Psoas muscle (tissue), 8 donors: ENCODE data around the gene CD47. TPM values are rescaled to one million over a fixed set of nuclear protein-coding genes. Genes with fewer than 3 reads are reported as not detected.

ENCODE experiments used
- ATAC-seq, 4 donors: fragments of 200-7000 bp; cut with Tn5 transposase; one replicate each; pipeline ENCODE4 v1.9.1; 2020; ENCODE audit warnings: moderate library complexity in 3 of 4, mild to moderate bottlenecking in 2 of 4
- DNase-seq, 2 donors: peaks; one replicate each; pipeline ENCODE4 v3.0.0-alpha.2; 2020
- H3K27ac ChIP-seq: fragments of 200-600 bp; one replicate; pipeline ENCODE4 v1.8.0; 2022
- H3K27me3 ChIP-seq, 3 donors: fragments of 200-600 bp in 1 of 3; one replicate each; pipeline versions ENCODE4 v1.6.1 to v1.8.0; 2013 to 2022; ENCODE audit warnings: low read length in 2 of 3, mild to moderate bottlenecking in 2 of 3, moderate library complexity in 1 of 3; ENCODE audit not compliant: insufficient read depth in 3 of 3
- H3K36me3 ChIP-seq, 2 donors: fragments of 200-600 bp in 1 of 2; one replicate each; pipeline versions ENCODE4 v1.6.1 to v1.8.0; 2013 to 2022; ENCODE audit warnings: low read depth in 1 of 2, mild to moderate bottlenecking in 1 of 2, moderate library complexity in 1 of 2; ENCODE audit not compliant: insufficient read depth in 1 of 2
- H3K4me1 ChIP-seq: fragments of 200-600 bp; one replicate; pipeline ENCODE4 v1.8.0; 2022
- H3K4me3 ChIP-seq: fragments of 200-600 bp; one replicate; pipeline ENCODE4 v1.8.0; 2022; ENCODE audit warnings: mild to moderate bottlenecking
- H3K9me3 ChIP-seq: fragments of 200-600 bp; one replicate; pipeline ENCODE4 v1.8.0; 2022
- CTCF ChIP-seq: fragments of 200-600 bp; IDR thresholded peaks from one replicate; pipeline ENCODE4 v1.8.0; 2022; ENCODE audit warnings: antibody characterized with exemption
- WGBS, 3 donors: extraction: QIAGEN DNeasy Blood & Tissue Kit; methylation state at CpG; one replicate each; pipeline versions ENCODE4 v1.1.6 to v1.1.7; 2013; 5-methylcytosine and 5-hydroxymethylcytosine counted together
- intact Hi-C, 2 donors: fragments of 100-400 bp; cut with DNase I; formaldehyde crosslinking; loops; one replicate each; pipeline versions ENCODE4 v1.11.0 to v1.14.2; 2022
- long read RNA-seq, 2 donors: library from polyadenylated mRNA; unstranded; transcript quantifications; one replicate each; pipeline ENCODE4 v2.0.0, GENCODE V29; 2021
- polyA plus RNA-seq, 3 donors: library from polyadenylated mRNA; stranded (reverse); fragments of 200-250 nt; gene quantifications; one replicate each; pipeline ENCODE4 v1.2.3, GENCODE V29; 2013
- total RNA-seq, 4 donors: library from RNA; stranded (reverse); fragmentation: NEBNext Ultra II Directional in 2 of 4; extraction: Animal tissue kit (Norgen Biotek cat#: 25700) in 2 of 4; gene quantifications; one replicate each; pipeline versions ENCODE4 v1.2.1 to v1.2.4, GENCODE V29; 2021 to 2023
- donor health status: healthy with polysubstance abuse.
- donor health status: DM: no; HTN: no; CAD: no; lungs with moderate emphysema.
- donor health status: Bipolar disorder and iron deficiency.
- donor health status: healthy.
- donor health status: DM: yes; HTN: yes; CAD: no.
- donor health status: DM: no; HTN: no; CAD: no.
- donor health status: DM: no; HTN: no; CAD: no.
- donor health status: DM: yes; HTN: yes; CAD: no.

The CD47 gene
- total RNA-seq (10 to 100 TPM; 12.9 to 26.5 (median 17.5) TPM), polyA plus RNA-seq (10 to 100 TPM; 12.2 to 53.1 (median 14.7) TPM)
- long read RNA-seq, donor 1, full-length matches to known transcripts = 7 of 9 reads
- long read RNA-seq, donor 1, partial matches to known transcripts = 1 of 9 reads
- long read RNA-seq, donor 1, other reads (novel, unspliced or antisense) = 1 of 9 reads
- long read RNA-seq, donor 2, full-length matches to known transcripts = 28 of 33 reads
- long read RNA-seq, donor 2, partial matches to known transcripts = 1 of 33 reads
- long read RNA-seq, donor 2, other reads (novel, unspliced or antisense) = 4 of 33 reads

GRCh38 chr3:108090701-108091497 is at the start of gene CD47:
Gene CD47 (minus strand): TSS chr3:108091031. CDS start chr3:108090908, 123 bp downstream.
- Histone ChIP-seq H3K4me3 (peak within 1 kb of the TSS; percentile 91), H3K4me1 (peaks cover 7% of the 10 kb centered on the region), H3K27me3 (no peaks in the 10 kb centered on the region), H3K9me3 (no peaks in the 10 kb centered on the region), H3K36me3 (no peaks in the 10 kb centered on the region), H3K27ac (peak within 1 kb of the TSS; percentile 82)
- DNase-seq = peak; percentile 96 to 97
- WGBS, 3 donors = 0 to 1% (median 0%) methylated on average over 30 to 106 of the region's 106 CpGs
- no peak for TF ChIP-seq CTCF
- intact Hi-C loops = loop anchor here (2.0 to 10.0 kb wide), 4 partner anchors 132 to 386 kb away; partner anchors contain the start of gene IFT57 (in 2 of the 2)
- peak; percentile 95 to 97 (median 96) for ATAC-seq

DNA sequence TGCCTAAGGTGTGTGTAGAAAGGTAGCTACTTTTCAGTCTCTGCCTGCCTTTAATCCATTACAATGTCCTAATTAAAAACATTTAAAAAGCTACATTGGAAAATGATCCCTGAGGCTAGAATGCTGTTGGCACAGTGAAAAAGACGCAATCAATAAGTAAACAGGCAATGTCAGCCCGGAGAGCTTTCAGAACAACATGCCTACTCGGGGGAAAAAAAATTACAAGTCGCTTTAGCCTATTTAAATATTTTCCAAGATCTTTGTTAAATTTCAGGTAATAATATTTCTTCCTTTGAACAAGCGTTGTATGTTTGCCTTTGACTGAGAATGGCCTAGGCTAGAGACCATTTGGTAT is 46.6 kb upstream of the CD47 start:
- no peaks in the 10 kb centered on the region for H3K27me3 ChIP-seq
- H3K27ac ChIP-seq = no peak overlapping the region
- no peak overlapping the region for H3K4me3 ChIP-seq
- H3K4me1 ChIP-seq = peaks cover 4% of the 10 kb centered on the region
- TF ChIP-seq CTCF = no peak
- no peaks in the 10 kb centered on the region for H3K9me3 ChIP-seq
- no peak for DNase-seq
- intact Hi-C loops = no loop called here
- no peak for ATAC-seq
- no peaks in the 10 kb centered on the region for H3K36me3 ChIP-seq
- WGBS, 3 donors = 91 to 92% (median 91%) methylated on average over 5 of the region's 5 CpGs

DNA sequence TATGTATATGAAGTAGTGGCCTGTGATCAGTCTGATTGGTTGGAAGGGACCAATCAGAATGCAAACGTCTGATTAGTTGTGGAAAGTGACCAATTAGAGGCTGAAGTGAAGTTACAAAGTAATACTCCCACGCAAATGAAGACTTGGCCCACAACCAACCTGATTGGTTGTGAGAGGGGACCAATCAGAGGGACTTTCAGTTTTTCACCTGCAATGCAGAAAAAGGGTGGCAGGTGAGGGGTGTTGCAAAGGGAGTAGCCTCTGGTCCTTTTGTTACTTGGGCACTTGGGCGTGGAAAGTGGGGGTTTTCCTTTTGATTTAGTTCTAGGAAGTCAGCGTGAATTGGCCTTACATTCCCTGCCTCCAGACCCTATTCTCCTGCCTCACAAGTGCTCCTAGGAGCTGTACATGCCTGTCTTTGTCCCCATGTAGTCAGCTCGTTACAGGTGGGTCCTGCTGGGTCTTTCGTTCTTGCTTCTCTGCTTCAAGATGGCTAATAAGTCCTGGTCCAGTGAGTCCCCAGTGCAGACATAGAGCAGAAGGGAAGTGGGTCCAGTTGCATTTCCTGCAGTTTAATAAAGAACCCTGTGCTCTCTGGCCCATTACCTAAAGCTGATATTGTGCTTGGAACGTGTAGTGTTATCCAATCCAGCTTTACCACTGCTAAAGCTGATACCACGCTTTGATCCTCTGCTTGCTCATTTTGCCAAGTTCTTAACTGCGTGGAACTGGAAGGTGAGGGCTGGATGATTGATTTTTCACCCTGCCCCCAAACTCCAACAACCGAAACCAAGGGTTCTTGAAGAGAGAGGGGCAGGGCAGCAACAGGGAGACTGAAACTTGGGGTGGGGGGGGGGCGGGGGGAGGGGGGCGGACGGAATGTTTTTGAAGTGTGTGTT is 46.0 kb upstream of the CD47 start:
- no peak overlapping the region for H3K27ac ChIP-seq
- no peaks in the 10 kb centered on the region for H3K36me3 ChIP-seq
- intact Hi-C loops = no loop called here
- no peak for ATAC-seq
- H3K4me1 ChIP-seq = peaks cover 8% of the 10 kb centered on the region
- H3K27me3 ChIP-seq = no peaks in the 10 kb centered on the region
- H3K4me3 ChIP-seq = no peak overlapping the region
- TF ChIP-seq CTCF = no peak
- H3K9me3 ChIP-seq = no peaks in the 10 kb centered on the region
- DNase-seq = no peak
- WGBS, 3 donors = 67 to 79% (median 70%) methylated on average over 12 to 13 of the region's 13 CpGs

- DNase-seq = no peak
- H3K4me3 ChIP-seq = no peak overlapping the region
- no peak overlapping the region for H3K27ac ChIP-seq
- no peaks in the 10 kb centered on the region for H3K27me3 ChIP-seq
- H3K36me3 ChIP-seq = no peaks in the 10 kb centered on the region
- H3K4me1 ChIP-seq = peaks cover 28% of the 10 kb centered on the region
- WGBS, 3 donors = 77 to 83% (median 81%) methylated on average over 1 of the region's 1 CpG
- intact Hi-C loops = loop anchor here in 1 of 2 donors (2.0 kb wide), 1 partner anchor 48 kb away; no protein-coding TSS in a partner anchor
- no peak for TF ChIP-seq CTCF
- H3K9me3 ChIP-seq = no peaks in the 10 kb centered on the region
- ATAC-seq = no peak
Observed at GRCh38 chr3:108134555-108134880, 43.7 kb upstream of the CD47 start.
